Choroid plexus epithelial cell (primary cell): ENCODE measurements around the gene RIT1.
A peak's percentile ranks its signal among the peaks of the same experiment; 100 is the strongest.
"Not testable (repeated sequence)": the region's sequence is repeated elsewhere in the genome, so short reads cannot be mapped to it uniquely, and the experiment has no call there.

Experiments
- DNase-seq: peaks from one replicate; pipeline ENCODE4 v3.0.0-alpha.2; 2010; ENCODE audit warnings: low read depth
- H3K4me3 ChIP-seq: 2 replicates; pipeline ENCODE4 v1.5.1; 2011; ENCODE audit warnings: low read depth, mild to moderate bottlenecking, control low read depth, low read length, moderate library complexity
- TF ChIP-seq, protein P1 (sequence below): conservative IDR thresholded peaks from 2 replicates; pipeline ENCODE4 v1.5.1; 2011; ENCODE audit warnings: low read depth, mild to moderate bottlenecking, control low read depth, inconsistent platforms, low read length, moderate library complexity

RIT1 gene

DNA sequence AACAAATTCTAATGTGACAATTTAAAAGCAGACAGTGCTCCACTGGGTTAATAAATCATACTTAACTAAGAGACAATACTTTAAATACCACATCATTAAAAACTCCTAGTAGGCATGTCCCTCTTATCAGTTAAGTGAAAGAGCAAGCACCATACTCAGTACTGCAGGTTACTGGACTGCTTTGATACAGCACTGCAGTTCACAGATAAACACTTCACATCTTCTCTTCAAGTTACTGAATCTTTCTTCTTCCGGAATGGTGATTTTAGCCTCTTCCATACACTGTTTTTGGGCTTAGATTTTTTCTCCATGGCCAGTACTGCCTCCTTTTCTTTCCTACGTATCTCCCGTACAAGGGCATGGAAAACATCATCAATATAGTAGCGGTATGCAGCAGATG, 11.0 kb downstream of the RIT1 start:
- TF ChIP-seq, protein P1, sequence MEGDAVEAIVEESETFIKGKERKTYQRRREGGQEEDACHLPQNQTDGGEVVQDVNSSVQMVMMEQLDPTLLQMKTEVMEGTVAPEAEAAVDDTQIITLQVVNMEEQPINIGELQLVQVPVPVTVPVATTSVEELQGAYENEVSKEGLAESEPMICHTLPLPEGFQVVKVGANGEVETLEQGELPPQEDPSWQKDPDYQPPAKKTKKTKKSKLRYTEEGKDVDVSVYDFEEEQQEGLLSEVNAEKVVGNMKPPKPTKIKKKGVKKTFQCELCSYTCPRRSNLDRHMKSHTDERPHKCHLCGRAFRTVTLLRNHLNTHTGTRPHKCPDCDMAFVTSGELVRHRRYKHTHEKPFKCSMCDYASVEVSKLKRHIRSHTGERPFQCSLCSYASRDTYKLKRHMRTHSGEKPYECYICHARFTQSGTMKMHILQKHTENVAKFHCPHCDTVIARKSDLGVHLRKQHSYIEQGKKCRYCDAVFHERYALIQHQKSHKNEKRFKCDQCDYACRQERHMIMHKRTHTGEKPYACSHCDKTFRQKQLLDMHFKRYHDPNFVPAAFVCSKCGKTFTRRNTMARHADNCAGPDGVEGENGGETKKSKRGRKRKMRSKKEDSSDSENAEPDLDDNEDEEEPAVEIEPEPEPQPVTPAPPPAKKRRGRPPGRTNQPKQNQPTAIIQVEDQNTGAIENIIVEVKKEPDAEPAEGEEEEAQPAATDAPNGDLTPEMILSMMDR: no peak
- no peak for DNase-seq
- no peak overlapping the region for H3K4me3 ChIP-seq

DNA sequence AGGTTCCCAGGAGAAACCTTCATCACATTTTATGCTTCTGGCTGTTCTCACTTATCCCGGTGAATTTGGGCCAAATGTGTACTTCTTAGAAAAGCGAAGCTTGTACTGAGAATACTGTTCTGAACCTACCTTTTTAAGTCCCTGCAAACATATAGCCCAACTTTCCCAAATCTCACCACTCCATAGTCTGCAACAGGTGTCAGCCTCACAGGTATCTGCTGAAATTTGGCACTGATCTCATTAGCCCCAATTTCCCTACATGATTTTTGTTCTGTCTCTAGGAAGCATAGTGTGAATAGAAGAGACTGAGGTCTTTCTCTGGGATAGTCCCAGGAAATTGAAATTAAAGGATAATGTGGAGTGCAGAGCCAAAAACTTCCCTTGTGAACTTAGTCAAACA, 11.5 kb downstream of the RIT1 start:
- DNase-seq: no peak
- H3K4me3 ChIP-seq: no peak overlapping the region
- TF ChIP-seq, protein P1: no peak

DNA sequence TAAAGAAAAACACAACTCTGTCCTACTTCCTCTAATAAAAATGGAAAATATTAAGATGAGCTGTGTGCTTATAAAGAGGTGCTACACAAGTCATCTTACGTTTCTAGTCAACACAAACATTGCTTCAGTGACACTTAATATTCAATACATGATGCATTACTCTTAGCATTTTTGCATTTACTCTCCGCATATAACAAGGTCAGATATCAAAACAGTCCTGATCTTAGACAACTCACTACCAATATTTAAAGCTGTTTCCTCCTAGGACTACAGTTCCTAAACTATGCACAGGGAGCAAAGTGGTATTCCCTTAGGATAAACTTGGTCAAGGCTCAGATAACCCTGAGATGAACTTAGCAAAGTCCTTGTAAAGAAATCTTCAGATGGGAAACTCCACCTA, 12.3 kb downstream of the RIT1 start:
- no peak for DNase-seq
- TF ChIP-seq, protein P1: no peak
- H3K4me3 ChIP-seq: no peak overlapping the region

DNA sequence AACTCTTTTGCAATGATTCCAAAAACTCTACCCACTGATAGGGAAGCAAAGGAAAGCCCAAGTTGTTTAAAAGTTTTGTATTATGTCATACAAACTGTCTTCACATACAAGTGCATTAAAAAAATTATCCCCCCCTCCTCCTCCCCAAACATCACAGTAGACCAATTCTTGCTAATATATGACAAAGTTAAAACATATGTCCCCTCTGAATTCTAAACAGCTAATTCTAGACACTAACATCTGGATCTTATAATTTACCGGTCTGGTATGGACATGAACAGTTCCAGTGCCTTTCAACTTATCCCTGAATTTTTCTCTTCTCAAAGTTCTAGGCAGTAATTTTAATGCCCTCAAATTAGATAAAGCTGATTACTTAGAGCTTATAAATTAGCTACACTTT, 13.4 kb downstream of the RIT1 start:
- TF ChIP-seq, protein P1: no peak
- DNase-seq: no peak
- H3K4me3 ChIP-seq: no peak overlapping the region

DNA sequence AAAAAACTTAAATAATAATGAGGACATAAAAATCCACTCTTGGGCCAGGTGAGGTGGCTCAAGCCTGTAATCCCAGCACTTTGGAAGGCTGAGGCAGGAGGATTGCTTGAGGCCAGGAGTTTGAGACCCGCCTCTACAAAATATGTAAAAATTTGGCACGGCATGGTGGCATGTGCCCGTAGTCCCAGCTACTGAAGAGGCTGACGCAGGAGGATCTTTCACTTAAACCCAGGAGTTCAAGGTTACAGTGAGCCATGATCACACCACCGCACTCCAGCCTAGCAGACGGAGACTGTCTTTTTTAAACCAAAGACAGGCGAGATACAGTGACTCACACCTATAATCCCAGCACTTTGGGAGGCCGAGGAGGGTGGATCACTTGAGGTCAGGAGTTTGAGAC, 14.7 kb downstream of the RIT1 start:
- H3K4me3 ChIP-seq: not testable (repeated sequence)

DNA sequence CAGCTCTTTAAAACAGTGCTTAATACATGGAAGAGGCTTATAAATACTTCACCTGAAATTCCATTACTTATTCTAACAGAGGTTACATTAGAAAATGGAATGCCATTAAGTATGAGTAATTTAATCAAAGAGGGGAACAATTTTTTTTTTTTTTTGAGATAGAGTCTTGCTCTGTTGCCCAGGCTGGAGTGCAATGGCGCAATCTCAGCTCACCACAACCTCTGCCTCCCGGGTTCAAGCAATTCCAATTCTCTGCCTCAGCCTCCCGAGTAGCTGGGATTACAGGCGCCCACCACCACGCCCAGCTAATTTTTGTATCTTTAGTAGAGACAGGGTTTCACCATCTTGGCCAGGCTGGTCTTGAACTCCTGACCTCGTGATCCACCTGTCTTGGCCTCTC, 15.5 kb downstream of the RIT1 start:
- DNase-seq, H3K4me3 ChIP-seq: not testable (repeated sequence)

More for the DNA sequence above, 14.7 kb downstream of the RIT1 start:
- not testable (repeated sequence) for DNase-seq

DNA sequence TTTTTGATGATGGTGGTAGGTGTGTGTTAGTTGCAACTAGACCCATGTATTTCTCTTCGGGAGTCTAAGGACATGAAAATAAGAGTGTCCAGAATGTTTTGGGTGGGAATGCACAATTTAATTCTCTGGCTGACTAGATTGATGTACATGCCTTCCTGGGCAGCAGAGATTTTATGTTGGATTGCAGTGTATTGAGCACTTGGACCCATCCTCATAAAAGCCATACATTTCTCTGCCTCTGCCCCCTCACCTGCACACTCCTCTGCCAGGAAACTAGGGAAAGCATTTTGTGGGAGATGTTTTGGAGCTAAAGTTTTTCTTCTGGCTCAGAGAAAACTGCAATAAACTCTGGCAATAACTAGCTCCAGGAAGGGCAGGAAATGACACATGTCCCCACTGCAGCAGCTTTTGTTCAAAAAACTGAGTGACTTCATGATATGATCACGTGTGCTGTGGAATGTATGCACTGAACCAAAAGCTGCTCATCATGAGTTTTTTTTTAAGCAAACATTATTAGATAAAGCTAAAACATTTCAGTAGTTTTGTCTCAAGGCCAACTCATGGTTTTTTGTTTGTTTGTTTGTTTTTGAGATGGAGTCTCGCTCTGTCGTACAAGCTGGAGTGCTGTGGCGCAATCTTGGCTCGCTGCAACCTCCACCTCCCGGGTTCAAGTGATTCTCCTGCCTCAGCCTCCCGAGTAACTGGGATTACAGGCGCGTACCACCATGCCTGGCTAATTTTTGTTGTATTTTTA, 17.6 kb downstream of the RIT1 start:
- TF ChIP-seq, protein P1: no peak
- peak; percentile 83 for DNase-seq
- H3K4me3 ChIP-seq: no peak overlapping the region

DNA sequence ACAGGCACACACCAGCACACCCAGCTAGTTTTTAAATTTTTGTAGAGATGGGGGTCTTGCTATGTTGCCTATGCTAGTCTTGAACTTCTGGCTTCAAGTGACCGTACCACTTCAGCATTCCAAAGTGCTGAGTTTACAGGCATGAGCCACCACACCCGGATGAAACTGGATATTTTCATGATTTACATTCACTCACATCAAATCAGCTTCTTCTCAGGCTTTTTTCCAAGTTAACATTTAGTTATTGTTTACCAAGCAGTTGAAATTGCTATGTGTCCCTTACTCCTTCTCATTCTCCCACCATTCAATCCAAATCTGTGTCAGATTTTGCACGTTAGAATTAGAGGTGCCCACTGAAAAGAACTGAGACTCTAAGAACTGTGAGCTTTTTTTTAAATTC, 18.4 kb downstream of the RIT1 start:
- H3K4me3 ChIP-seq: no peak overlapping the region
- peak; percentile 82 for DNase-seq
- TF ChIP-seq, protein P1: no peak
